Testis (tissue), 2 donors: Measurements from ENCODE around the gene DCLRE1A.

Experiments
- CTCF ChIP-seq, 3 experiments: fragments of 450-650 bp in 2 of 3; fragments of 200-600 bp in 1 of 3; sonication (generic) in 1 of 3; IDR thresholded peaks; one replicate each; pipeline ENCODE4 v1.5.1; 2016 to 2019; ENCODE audit warnings: antibody characterized with exemption in 3 of 3, mild to moderate bottlenecking in 2 of 3, moderate library complexity in 1 of 3
- POLR2A ChIP-seq: fragments of 450-650 bp; IDR thresholded peaks from one replicate; pipeline ENCODE4 v1.6.1; 2017; ENCODE audit warnings: antibody characterized with exemption, mild to moderate bottlenecking, moderate library complexity

DNA sequence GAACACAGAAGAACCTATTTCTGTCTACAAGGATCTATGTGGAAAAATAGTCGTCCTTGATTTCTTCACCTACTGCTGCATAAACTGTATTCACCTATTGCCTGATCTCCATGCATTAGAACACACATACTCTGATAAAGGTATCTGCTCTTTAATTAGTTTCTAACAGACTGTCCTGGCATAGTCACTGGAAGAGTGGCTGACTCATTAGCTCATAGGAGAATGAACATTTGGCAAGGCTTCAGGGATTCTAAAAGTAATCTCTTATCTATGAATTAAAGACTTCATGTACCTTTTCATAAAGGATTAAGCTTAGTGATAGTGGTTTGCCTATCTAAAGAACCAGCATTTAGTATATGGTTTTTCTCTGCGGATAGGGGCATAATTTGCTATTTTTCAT, 4.7 kb upstream of the DCLRE1A start:
- TF ChIP-seq CTCF (IDR thresholded peaks at IDR 0.05) (no peak), POLR2A (no peak)
